Ureter (tissue), 1 donor: ENCODE results near the gene MAPK8. TPM values are rescaled to one million over a fixed set of nuclear protein-coding genes. Genes with fewer than 3 reads are reported as not detected.
"Not testable (repeated sequence)": the region's sequence is repeated elsewhere in the genome, so short reads cannot be mapped to it uniquely, and the experiment has no call there.

Source experiments
- DNase-seq: peaks from one replicate; pipeline ENCODE4 v3.0.0-alpha.2; 2020; ENCODE audit warnings: low spot score
- total RNA-seq: library from RNA; stranded (reverse); gene quantifications from one replicate; pipeline ENCODE4 v1.2.4, GENCODE V29; 2023
- donor health status: DM: yes; HTN: yes; CAD: no.

Gene MAPK8
- total RNA-seq: 49.3 TPM

GRCh38 chr10:48306265-48306869, at the start of gene MAPK8:
MAPK8 (plus strand) TSS chr10:48306677; CDS start chr10:48401661, 94,984 bp downstream.
- DNase-seq: peak; percentile 90

DNA sequence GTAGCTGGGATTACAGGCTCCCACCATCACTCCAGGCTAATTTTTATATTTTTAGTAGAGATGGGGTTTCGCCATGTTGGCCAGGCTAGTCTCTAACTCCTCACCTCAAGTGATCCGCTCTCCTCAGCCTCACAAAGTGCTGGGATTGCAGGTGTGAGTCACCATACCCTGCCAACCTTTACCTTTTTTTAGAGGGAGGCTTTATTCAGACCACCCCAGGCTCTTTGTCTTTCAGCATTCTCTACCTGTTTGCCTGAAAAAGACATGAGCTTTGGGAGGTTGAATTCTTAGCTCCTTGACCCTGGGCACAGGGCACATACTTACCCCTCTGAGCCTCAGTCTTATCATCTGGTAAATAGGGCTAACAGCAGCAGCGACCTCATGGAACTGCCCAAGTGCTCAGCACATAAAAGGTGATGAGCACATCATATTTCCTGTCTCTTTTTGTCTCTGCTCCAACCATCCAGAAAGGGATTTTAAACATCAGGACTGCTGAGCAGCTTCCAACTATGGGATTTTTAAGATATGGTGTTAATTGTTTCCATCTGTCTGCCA, 49.0 kb upstream of the MAPK8 start:
- DNase-seq: no peak

DNA sequence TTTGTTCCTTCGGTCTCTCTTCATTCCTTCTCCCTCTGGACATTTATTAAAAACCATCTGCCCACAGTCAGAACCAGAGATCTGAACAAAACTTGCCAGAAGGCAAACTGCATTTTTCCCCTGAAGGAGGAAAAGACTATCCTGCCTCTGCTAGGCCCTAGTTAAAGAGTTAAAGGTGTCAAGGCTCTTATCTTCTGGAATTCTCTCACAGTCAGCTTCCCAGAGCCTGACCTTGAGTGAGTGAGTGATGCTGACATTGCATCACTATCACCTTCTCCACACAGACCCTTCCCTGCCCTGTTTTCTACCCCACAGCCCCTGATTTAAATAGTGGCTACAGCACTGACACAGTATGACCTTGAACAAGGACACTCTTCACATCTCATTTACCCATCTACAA, 48.4 kb upstream of the MAPK8 start:
- DNase-seq: no peak

- no peak for DNase-seq
These were observed 39.9 kb upstream of the MAPK8 start for GRCh38 chr10:48266528-48266927.

DNA sequence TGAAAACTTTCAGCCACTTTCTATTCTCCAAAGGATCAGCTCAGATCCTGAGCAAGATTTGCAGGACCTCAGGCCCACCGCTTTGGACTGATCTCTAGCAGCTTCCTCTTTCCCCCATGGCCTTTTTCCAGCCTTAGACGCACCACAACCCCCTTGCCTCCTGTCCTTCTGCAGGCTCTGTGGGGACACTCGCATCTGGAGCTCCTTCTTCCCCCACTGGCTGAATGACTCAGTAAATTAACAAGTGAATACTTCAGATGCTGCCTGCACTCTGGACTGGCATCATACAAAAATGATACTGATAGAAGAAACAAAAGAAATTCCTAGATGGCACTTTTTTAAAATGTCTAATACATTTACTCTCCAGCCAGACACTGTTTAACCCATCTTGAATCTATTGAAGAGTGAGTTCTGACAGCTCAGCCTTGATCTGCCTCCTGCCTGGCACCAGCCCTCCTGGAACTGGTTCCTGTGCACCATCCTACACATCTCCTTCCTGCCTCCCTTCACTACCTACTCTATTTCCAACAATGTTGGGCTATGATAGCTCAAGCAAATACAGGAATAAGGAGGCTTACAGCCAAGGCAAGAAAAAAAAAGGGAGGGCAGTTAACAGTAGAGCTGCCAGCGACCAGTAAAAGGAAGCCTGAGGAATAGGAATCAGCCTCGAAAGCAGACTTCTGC, 35.3 kb upstream of the MAPK8 start:
- no peak for DNase-seq

- no peak for DNase-seq
These were observed 33.8 kb upstream of the MAPK8 start for GRCh38 chr10:48272682-48273081.

DNA sequence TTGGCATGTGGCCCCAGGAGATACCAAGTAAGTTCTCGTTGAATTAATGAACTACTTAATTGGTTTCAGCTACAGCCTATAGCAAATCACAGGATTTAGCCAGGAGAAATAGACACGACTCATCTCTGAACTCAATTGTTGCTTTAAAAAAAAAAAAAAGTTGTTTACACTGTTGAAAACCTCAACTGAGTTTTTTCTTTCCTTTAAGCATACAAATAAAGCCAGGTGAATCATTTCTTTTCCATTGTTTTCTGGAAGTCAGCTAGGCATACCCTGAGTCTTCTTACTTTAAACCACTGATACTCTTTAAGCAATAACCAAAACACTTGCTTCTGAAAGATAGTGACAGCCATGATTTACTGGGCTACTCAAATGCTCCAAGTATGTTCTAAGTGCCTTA, 32.7 kb upstream of the MAPK8 start:
- DNase-seq: no peak

DNA sequence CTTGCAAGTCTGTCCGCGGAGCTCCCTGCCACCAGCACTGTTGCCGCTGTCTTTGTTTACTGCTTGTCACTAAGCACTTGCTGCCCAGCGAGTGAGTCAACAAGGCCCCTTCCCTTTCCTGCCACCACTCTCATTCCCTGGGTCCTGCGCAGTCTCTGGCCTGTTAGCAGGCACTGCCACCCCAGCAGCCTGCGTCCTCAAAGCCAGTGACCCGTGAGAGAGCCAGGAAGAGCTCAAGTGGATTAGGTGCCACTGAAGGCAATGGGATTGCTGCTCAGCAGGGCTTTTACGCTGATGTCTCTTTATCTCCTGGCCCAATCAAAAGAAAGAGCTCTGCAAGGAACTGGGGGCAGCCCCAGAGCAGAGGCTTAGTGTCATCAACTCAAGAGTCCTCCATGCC, 31.8 kb upstream of the MAPK8 start, which contains the start of gene FRMPD2:
TSS of gene FRMPD2 (minus strand) at position 61 of the 400 bp plus-strand sequence. CDS start 129 bp downstream, outside the sequence.
- no peak for DNase-seq

GRCh38 chr10:48277093-48277492, 29.4 kb upstream of the MAPK8 start:
- DNase-seq: no peak

- no peak for DNase-seq
These were observed 27.3 kb upstream of the MAPK8 start for GRCh38 chr10:48279081-48279751.

GRCh38 chr10:48281697-48282096, 24.8 kb upstream of the MAPK8 start:
- not testable (repeated sequence) for DNase-seq

DNA sequence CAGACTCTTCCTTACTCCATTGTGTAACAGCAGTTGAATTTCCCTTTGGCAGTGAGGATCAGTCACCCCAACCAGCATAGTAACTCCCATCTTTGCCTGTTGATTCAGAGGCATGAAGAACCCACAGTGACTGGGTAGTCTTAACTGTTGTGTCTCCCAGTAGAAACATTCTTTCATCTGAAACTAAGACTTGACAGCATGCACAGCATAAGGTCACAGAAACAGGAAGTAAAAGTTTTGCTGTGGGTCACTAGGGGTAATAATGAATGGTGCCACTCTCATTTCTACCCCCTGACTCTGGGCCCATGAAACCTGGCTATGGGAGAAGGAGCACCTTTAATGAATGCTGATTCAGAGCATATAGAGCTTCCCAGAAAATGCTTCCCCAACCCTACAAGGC, 23.6 kb upstream of the MAPK8 start:
- DNase-seq: no peak

DNA sequence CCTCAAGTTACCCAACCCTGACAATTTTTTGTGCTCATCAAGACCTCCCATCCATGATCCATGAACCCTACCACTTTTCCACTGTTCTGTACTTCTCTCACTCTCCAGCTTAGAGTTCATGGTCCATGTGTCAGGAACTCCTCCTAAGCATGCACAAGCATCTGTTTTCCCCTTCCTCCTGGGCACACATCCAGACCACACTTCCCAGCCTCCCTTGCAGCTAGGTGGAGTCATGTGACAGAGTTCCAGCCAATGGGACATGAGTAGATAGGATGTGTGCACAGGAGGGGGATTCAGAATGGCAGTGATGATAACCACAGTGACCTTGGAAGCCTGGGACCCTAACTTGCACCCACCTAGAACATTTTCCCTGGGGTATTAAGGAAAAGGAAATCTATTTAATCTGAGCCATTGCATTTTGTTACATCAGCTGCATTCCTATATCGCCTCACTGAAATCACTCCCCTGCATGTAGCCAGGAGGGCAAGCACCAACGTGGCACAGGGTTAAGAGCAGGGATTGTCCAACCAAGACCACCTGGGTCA, 22.4 kb upstream of the MAPK8 start:
- no peak for DNase-seq

- no peak for DNase-seq
These were observed 21.7 kb upstream of the MAPK8 start for GRCh38 chr10:48284811-48285210.

DNA sequence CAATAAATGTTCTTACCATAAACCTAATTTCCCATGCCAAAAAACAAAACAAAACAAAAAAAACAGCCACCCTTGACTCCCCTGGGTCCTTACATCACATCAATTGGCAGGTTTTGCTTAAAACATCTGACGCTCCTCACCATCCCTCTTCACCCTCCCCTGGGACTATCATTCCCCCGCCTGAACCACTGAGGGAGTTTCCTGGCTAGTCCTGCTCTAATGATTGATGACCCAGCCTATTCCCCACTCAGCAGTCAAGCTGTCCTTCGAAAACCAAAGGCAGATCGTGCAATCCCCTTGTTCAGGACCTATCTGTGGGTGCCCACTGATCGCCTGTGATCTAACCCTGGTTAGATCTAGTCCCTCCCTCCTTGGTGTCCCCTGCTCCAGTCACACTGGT, 20.8 kb upstream of the MAPK8 start:
- no peak for DNase-seq

GRCh38 chr10:48286356-48286755, 20.1 kb upstream of the MAPK8 start:
- DNase-seq: no peak

DNA sequence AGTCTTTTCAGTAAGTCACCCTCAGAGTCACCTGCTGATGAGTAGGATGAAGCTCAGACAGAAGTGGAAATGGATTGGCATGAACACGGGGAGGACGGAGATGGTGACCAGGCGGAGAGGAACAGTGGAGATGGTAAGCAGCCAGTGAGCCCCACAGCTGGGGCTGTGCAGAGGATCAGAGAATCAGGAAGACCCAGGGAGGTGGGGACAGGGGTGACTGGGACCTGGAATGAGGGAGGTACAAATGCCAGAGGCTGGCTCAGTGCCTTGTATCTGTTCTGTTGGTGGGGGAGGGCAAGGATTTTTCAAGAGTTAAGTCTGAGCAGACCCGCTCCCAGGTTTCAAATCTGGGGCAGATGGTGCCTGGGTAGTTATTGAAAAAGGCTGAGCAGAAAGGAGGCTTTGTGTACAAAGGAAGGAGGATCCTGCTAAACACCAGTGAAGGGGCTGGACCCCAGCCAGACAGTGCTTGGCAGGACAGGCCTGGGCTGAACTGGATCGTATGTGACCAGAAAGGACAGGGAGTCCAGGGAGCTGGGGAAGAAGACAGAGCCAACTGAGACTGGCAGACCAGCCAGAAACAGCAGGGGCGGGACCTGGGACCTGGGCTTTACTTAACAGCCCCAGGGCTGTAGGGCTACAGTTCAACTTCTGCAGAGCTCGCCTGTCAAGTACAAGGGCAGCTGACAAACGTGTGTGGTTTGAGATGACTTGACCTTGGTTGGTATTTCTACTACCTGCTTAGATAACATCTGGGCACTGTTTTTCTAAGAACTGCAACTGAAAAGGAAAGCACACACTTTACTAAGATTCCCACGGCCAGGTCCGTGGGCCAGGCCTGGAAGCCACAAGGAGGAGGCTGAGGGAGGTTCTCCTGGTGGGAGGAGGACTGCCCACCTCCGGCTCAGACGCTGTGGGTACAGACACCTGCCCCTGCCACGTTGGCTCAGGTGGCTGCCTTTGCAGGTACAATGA, 18.8 kb upstream of the MAPK8 start:
- peak; percentile 64 for DNase-seq

GRCh38 chr10:48288661-48289060, 17.8 kb upstream of the MAPK8 start:
- DNase-seq: no peak

DNA sequence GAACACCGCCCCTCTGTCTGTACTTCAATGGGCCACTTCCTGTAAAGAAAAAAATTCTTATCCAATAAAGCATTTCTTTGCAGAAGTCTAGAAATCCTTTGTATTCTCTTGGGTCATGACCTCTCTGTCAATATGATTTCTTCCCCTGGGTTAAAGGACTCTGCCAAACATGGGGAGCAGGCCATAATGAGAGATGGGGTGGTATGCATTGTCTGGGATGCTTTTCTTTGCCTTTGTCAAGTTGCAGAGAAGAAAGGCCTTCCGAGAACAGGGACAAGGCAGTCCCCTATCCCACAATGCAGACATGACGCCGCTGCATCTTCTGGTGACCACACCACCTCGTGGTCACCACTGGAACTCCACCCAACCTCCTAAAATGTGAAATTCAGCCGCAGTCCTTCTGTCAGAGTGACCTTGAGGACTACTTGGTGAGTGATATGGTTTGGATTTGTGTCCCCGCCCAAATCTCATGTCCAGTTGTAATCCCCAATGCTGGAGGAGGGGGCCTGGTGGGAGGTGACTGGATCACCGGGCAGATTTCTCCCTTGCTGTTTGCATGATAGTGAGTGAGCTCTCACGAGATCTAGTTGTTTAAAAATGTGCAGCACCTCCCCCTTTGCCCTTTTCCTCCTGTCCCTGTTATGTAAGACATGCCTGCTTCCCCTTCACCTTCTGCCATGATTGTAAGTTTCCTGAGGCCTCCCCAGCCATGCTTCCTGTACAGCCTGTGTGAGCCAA, 16.8 kb upstream of the MAPK8 start:
- DNase-seq: no peak

- no peak for DNase-seq
These were observed 16.2 kb upstream of the MAPK8 start for GRCh38 chr10:48290286-48290685.

DNA sequence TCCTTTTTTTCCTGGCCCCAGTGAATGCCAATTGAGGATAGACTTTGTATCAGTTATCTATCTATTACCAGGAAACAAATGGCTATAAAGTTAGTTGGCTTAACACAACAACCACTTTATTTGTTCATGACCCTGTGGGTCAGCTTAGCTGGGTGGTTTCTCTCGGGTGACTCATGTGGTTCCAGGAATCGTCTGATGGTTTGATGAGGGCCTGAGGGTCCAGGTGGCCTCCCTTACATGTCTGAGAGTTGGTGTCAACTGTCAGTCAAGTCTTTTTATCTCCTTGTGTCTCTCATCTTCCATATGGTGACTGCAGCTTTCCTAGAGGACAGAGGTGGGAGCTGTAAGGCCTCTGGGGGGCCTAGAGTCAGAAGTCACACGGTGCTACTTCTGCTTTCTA, 15.3 kb upstream of the MAPK8 start:
- DNase-seq: no peak
